Measurements from ENCODE around the gene SLC7A6OS.

Gene SLC7A6OS

GRCh38 chr16:68310774-68311511 is at the start of gene SLC7A6OS, which contains the start of gene PRMT7:
Gene SLC7A6OS (minus strand): TSS chr16:68310946. CDS start chr16:68310926, 20 bp downstream.
Gene PRMT7 (plus strand): TSS chr16:68311019. CDS start chr16:68315980, 4,961 bp downstream.
- peak within 1 kb of the TSS; percentile 97 for H3K4me3 ChIP-seq (ENCODE audit: control insufficient read depth, low read depth, low read length)
- TF ChIP-seq CTCF (conservative IDR thresholded peaks at IDR 0.05; ENCODE audit: control insufficient read depth, insufficient read depth, low read depth, low read length): no peak
- peak; percentile 83 for DNase-seq (ENCODE audit: low read depth)

GRCh38 chr16:68359398-68360191 is 48.8 kb upstream of the SLC7A6OS start:
- DNase-seq (ENCODE audit: low read depth): no peak
- no peak for TF ChIP-seq CTCF (conservative IDR thresholded peaks at IDR 0.05; ENCODE audit: control insufficient read depth, insufficient read depth, low read depth, low read length)
- no peak overlapping the region for H3K4me3 ChIP-seq (ENCODE audit: control insufficient read depth, low read depth, low read length)

GRCh38 chr16:68358951-68359350 is 48.2 kb upstream of the SLC7A6OS start:
- TF ChIP-seq CTCF (conservative IDR thresholded peaks at IDR 0.05; ENCODE audit: control insufficient read depth, insufficient read depth, low read depth, low read length): no peak
- no peak for DNase-seq (ENCODE audit: low read depth)
- no peak overlapping the region for H3K4me3 ChIP-seq (ENCODE audit: control insufficient read depth, low read depth, low read length)

- no peak overlapping the region for H3K4me3 ChIP-seq (ENCODE audit: control insufficient read depth, low read depth, low read length)
- no peak for DNase-seq (ENCODE audit: low read depth)
- TF ChIP-seq CTCF (conservative IDR thresholded peaks at IDR 0.05; ENCODE audit: control insufficient read depth, insufficient read depth, low read depth, low read length): no peak
These were observed 47.2 kb upstream of the SLC7A6OS start for GRCh38 chr16:68357923-68358322.

GRCh38 chr16:68357521-68357922 is 46.8 kb upstream of the SLC7A6OS start:
- DNase-seq (ENCODE audit: low read depth): no peak
- no peak for TF ChIP-seq CTCF (conservative IDR thresholded peaks at IDR 0.05; ENCODE audit: control insufficient read depth, insufficient read depth, low read depth, low read length)
- no peak overlapping the region for H3K4me3 ChIP-seq (ENCODE audit: control insufficient read depth, low read depth, low read length)

- no peak overlapping the region for H3K4me3 ChIP-seq (ENCODE audit: control insufficient read depth, low read depth, low read length)
- DNase-seq (ENCODE audit: low read depth): no peak
- no peak for TF ChIP-seq CTCF (conservative IDR thresholded peaks at IDR 0.05; ENCODE audit: control insufficient read depth, insufficient read depth, low read depth, low read length)
These were observed 46.2 kb upstream of the SLC7A6OS start for GRCh38 chr16:68356919-68357286.
